ENCODE measurements around the gene CHSY1. TPM values are rescaled to one million over a fixed set of nuclear protein-coding genes. Genes with fewer than 3 reads are reported as not detected.

CHSY1 gene
- total RNA-seq, 4 donors from 2014 or later = 23.7 to 32.8 (median 29.9) TPM

DNA sequence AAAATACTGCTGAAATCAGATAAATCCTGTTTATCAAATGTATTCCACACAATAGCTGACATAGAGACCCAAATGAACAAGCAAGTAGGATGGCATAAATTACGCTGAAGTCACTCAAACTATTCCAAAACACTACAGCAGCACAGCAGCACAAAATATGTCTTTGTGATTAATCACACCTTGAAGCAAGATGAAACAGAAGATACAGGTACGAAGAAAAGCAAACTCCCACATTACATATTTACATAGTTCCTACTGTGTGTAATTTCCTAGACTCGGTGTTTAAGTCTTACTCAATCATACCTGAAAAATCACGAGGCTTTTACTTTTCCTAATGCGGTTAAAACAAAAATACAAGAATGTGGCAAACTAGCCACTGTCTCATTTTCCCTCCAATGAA lies 38.3 kb downstream of the CHSY1 start:
- no peak overlapping the region for H3K4me3 ChIP-seq (ENCODE audit: low read depth, poor library complexity, severe bottlenecking)
- no peak for DNase-seq (ENCODE audit: low spot score in 2 of 2)
- TF ChIP-seq, protein P1, sequence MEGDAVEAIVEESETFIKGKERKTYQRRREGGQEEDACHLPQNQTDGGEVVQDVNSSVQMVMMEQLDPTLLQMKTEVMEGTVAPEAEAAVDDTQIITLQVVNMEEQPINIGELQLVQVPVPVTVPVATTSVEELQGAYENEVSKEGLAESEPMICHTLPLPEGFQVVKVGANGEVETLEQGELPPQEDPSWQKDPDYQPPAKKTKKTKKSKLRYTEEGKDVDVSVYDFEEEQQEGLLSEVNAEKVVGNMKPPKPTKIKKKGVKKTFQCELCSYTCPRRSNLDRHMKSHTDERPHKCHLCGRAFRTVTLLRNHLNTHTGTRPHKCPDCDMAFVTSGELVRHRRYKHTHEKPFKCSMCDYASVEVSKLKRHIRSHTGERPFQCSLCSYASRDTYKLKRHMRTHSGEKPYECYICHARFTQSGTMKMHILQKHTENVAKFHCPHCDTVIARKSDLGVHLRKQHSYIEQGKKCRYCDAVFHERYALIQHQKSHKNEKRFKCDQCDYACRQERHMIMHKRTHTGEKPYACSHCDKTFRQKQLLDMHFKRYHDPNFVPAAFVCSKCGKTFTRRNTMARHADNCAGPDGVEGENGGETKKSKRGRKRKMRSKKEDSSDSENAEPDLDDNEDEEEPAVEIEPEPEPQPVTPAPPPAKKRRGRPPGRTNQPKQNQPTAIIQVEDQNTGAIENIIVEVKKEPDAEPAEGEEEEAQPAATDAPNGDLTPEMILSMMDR (IDR thresholded peaks at IDR 0.05) = no peak
- 56 to 57% methylated on average over 5 of the region's 5 CpGs for WGBS, 2 donors
- intact Hi-C loops (cut with DNase I; ENCODE audit: low total_unique reads) = no loop called here

DNA sequence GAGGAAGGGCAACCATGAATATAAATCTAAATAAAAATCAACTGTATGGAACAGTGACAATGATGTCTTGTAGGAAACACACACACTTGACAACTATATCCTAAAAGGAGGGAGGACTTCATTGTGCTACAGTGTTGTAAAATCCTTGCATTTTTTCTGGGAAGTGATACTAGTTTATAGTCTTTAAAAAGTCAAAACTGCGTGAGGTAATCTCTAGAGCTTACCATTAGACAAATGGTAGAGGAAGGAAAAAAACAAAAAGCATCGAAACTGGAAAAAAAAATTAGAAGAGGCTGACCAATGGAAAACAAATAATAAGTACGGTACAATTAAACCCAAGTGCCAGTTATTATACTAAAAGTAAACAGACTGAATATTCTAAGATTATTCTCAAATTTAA lies 38.7 kb downstream of the CHSY1 start:
- TF ChIP-seq POLR2A (IDR thresholded peaks at IDR 0.05) = no peak
- TF ChIP-seq, protein P1 (IDR thresholded peaks at IDR 0.05) = no peak
- intact Hi-C loops (cut with DNase I; ENCODE audit: low total_unique reads) = no loop called here
- WGBS, 2 donors = 31 to 39% methylated on average over 3 of the region's 3 CpGs
- H3K4me3 ChIP-seq (ENCODE audit: low read depth, poor library complexity, severe bottlenecking) = no peak overlapping the region
- no peak for DNase-seq (ENCODE audit: low spot score in 2 of 2)

DNA sequence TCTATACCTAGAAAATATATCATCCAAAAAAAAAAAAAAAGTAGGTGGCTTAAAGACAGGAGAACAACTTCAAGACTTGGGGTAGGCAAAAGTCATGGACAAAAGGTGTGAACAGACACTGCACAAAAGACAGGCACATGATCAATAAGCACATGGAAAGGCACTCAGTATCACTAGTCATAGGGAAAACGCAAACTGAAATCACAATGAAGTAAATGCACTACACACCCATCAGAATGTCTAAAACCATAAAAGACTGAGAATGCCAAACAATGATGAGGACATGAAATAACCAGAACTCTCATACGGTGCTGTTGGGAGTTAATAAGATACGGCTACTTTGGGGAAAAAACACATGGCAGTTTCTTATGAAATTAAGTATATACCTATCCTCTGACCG lies 40.0 kb downstream of the CHSY1 start:
- WGBS, 2 donors = 49 to 70% methylated on average over 4 of the region's 4 CpGs
- no peak for DNase-seq (ENCODE audit: low spot score in 2 of 2)
- intact Hi-C loops (cut with DNase I; ENCODE audit: low total_unique reads) = no loop called here
- no peak for TF ChIP-seq POLR2A (IDR thresholded peaks at IDR 0.05)
- TF ChIP-seq, protein P1 (IDR thresholded peaks at IDR 0.05) = no peak
- H3K4me3 ChIP-seq (ENCODE audit: low read depth, poor library complexity, severe bottlenecking) = no peak overlapping the region

DNA sequence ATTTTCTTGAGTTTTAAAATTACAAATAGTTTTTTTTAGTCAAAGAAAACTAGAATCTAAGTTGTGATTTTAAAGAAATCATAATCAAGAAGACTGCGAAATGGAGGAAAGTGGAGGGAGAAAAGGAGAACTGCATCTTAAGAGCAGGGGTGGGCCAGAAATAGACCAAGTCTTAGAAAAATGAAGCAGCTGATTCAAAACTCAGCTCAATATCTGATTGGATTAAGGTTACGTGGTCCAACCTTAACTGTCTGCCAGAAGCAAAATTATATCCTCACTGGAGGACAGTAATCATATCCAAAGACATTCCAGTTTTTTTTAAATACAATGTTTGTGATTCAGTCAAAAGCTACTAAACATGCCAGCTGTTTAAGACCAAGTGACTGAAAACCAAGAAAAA lies 41.4 kb downstream of the CHSY1 start:
- no peak for TF ChIP-seq POLR2A (IDR thresholded peaks at IDR 0.05)
- TF ChIP-seq, protein P1 (IDR thresholded peaks at IDR 0.05) = no peak
- intact Hi-C loops (cut with DNase I; ENCODE audit: low total_unique reads) = no loop called here

DNA sequence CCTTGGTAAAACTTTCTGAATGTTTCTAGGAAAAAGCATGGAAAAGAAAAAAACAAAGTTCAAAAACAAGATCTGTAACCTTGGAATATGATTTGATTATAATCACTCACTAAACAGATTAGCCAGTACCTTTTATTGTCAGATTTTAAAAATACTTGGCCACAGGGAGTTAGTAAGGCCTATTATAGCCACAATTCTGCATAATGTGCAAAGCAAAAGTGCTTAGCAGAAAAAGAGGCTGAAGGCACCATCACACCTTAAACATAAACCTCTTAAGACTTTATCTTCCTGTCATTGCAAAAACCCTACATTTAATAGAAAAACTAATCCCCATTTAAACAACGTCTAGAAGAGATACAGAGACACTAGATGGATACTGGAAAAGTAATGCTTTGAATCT lies 41.8 kb downstream of the CHSY1 start:
- 26 to 43% methylated on average over 1 of the region's 1 CpG for WGBS, 2 donors
- no peak for TF ChIP-seq POLR2A (IDR thresholded peaks at IDR 0.05)
- TF ChIP-seq, protein P1 (IDR thresholded peaks at IDR 0.05) = no peak
- no peak overlapping the region for H3K4me3 ChIP-seq (ENCODE audit: low read depth, poor library complexity, severe bottlenecking)
- DNase-seq (ENCODE audit: low spot score in 2 of 2) = no peak
- intact Hi-C loops (cut with DNase I; ENCODE audit: low total_unique reads) = no loop called here

More for the DNA sequence above, 41.4 kb downstream of the CHSY1 start:
- 42 to 47% methylated on average over 2 of the region's 2 CpGs for whole genome bisulfite sequencing, 2 donors
- no peak for DNase-seq (ENCODE audit: low spot score in 2 of 2)
- no peak overlapping the region for H3K4me3 ChIP-seq (ENCODE audit: low read depth, poor library complexity, severe bottlenecking)

DNA sequence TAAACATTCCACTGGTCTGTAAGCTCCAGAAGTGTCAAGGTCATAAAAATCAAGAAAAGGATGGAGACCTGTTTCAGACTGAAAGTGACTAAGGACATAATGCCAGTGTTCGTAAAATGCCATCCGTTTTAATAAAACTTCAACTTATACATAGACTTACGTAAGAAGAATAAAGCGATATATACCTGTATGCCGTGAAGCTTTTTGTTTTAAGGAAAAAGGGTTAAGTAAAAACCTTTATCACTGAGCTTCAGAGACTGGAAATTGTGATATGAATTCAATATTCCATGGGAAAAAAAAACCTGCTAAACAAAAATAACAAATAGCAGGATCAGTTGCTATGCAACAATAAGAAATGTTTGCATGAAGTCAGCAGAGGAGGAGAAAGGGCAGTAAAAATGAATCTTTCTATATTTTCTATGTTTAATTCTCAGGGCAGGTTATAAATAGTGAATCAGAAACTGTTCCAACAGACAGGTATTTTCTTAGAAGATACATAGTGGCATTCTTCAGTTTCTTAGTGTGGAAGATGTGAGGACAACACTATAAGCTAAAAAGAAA lies 42.5 kb downstream of the CHSY1 start:
- no peak overlapping the region for H3K4me3 ChIP-seq (ENCODE audit: low read depth, poor library complexity, severe bottlenecking)
- no peak for DNase-seq (ENCODE audit: low spot score in 2 of 2)
- intact Hi-C loops (cut with DNase I; ENCODE audit: low total_unique reads) = no loop called here
- WGBS, 2 donors = 64 to 69% methylated on average over 5 of the region's 5 CpGs
- TF ChIP-seq, protein P1 (IDR thresholded peaks at IDR 0.05) = no peak
- TF ChIP-seq POLR2A (IDR thresholded peaks at IDR 0.05) = no peak
